OCI-M2 (cell line): Measurements from ENCODE around the gene TDRD5.

Experiments
- DNase-seq: peaks from one replicate; lab custom pipeline; 2025; ENCODE audit not compliant: unreplicated experiment; lab: John Stamatoyannopoulos, UW

TDRD5 gene

GRCh38 chr1:179591592-179592580, at the start of gene TDRD5:
Gene TDRD5, plus strand, starts transcription at chr1:179591832. Its CDS starts 784 bp downstream, at chr1:179592616.
- DNase-seq = no peak

- DNase-seq = no peak
These were observed 46.3 kb upstream of the TDRD5 start for GRCh38 chr1:179545321-179545720.

- no peak for DNase-seq
These were observed 44.6 kb upstream of the TDRD5 start for GRCh38 chr1:179547021-179547535.

DNA sequence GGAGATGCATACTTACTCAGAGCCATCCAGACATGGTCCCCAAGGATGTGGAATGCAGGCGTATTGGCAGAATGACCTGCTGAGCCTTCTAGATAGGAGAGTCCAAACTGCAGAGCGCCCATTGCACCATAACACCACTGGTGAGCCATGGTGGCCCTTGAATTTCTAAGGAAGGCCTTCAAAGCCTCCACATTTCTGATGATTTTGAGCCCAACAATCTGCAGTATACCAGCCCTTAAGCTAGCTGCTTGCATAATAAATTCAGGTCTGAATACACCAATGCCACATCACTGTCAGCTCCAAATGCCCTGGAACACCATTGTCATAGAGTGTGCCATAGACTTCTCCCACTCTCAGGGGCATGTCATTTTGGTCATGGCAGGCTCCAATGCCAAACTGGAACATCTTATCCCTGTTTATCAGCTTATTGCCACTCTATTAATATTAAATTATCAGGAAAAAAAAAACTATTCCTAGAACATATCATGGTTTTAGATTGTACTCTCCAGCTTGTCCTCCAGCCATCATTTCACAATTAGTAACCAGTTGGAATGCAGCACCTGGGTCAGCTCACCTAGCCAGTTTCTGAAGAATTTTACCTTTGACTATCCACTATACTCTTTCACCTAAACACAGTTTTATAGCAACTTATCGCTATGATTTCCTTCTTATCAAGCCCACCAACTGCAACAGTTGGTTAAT, 42.8 kb upstream of the TDRD5 start:
- DNase-seq = no peak

- DNase-seq = no peak
These were observed 42.3 kb upstream of the TDRD5 start for GRCh38 chr1:179549368-179549700.

- no peak for DNase-seq
These were observed 40.6 kb upstream of the TDRD5 start for GRCh38 chr1:179550746-179551682.

- DNase-seq = no peak
These were observed 37.2 kb upstream of the TDRD5 start for GRCh38 chr1:179554427-179554826.

GRCh38 chr1:179558078-179558477, 33.6 kb upstream of the TDRD5 start:
- DNase-seq = no peak

GRCh38 chr1:179575497-179576314, 15.9 kb upstream of the TDRD5 start, which contains the start of gene NPHS2:
Gene NPHS2, minus strand, starts transcription at chr1:179575948. Its CDS starts 84 bp downstream, at chr1:179575864.
- no peak for DNase-seq

DNA sequence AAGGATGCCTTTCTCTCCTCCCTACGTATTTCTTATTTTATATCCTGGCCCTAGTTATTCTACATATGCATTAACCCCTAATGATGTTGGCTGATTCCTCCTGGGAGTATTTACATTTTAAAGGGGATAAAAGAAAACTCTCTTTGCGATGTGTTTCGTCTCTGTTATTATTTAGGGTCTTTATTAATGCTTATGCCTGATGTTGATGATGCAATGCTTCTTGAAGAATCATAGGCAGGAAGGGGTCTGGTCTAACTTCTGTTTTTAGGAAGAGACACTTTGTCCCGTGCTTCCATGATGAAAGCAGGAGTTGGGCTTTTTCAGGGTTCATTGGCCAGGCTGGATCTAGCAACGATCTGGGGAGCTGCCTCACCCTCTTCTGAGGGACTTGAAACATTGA, 15.1 kb upstream of the TDRD5 start:
- no peak for DNase-seq

DNA sequence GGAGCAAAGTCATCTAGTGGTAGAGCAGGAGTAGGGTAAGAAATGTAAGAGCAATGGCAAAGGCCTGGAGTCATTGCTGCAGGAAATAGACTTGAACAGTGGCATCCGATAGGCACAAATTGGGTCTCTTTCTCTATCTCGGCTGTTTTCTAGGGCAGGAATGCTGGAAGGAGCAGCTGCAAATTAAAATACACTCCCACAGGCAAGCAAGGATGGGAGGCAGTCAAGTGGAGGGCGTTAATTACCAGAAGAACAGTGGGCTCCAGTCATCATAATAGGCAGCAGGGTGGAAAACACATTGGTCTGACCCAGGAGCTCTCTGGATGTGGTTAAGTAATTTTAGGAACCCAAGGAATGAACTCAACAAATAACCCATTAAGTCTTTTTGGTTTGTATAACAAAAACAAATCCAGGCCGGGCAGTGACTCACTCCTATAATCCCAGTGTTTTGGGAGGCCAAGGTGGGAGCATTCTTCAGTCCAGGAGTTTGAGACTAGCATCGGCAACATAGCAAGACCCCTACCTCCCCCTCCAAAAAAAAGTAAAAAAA, 7.8 kb upstream of the TDRD5 start:
- DNase-seq = no peak

DNA sequence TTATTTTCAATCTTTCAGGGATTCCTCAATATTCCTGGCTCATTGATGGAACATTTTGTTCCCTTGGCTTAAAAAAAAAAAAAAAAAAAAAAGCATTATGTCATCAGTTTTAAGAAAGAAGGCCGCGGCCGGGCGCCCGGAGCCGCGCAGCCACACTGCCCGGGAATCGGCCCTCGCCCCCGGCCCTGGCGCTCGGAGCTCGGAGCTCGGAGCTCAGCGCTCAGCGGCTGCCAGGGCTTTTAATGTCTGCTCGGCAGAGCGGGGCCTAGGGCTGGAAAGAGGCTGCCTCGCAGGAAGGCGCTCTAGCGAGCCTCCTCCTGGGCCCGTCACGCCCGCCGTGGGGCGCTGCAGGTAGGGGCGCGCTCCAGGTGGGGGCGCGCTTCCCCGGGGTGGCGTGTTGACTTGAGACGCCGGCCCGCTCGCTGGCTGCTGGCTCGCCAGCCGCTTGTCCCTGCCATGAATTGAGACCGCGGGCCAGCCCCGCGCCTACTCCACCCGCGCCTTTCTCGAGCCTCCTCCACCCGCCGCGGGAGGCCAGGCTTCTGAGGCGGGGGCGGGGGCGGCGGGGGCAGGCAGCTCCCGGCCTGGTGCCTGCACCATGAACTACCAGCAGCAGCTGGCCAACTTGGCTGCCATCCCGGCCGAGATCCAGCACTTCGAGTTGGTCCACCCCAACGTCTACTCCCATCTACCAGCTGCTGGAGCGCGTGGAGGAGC, 5.4 kb upstream of the TDRD5 start:
- no peak for DNase-seq

DNA sequence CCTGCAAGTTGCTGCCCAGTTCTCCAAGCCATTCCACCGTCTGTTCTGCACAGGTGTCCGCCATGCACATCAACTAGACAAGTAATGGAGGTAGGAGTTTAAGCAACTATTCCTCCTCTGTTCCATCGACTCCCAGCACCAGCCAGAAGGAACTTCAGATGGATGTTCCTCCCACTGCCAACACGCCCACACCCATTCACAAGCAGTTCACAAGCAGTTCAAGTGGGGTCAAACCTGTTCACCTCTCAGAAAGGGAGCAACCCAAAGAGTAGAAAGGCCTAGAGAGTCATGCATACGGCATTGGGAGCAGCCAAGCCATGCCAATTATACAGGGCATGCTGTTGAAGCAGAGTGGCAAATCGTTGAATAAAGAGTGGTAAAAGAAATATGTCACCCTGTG, 4.3 kb upstream of the TDRD5 start:
- DNase-seq = no peak

DNA sequence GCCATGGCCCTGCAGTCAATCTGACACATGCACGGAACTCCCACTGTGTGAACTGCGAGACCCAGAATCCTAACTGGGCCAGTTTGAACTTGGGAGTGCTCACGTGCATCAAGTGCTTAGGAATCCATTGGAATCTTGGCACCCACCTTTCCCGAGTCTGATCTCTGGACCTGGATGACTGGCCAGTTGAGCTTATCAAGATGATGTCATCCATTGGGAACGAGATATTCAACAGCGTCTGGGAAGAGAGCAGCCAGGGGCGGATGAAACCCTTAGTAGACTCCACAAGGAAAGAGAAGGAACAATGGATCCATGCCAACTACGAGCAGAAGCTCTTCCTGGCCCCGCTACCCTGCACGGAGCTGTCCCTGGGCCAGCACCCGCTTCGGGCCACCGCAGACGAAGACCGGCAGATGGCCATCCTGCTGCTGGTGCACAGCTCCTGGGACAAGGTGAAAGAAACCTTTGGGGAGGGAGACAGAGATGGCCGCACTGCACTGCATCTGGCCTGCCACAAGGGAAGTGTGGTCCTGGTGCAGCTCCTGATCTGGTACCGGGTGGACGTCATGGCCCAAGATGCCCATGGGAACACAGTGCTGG, 3.1 kb upstream of the TDRD5 start:
- no peak for DNase-seq

- DNase-seq = no peak
These were observed 2.1 kb upstream of the TDRD5 start for GRCh38 chr1:179589509-179589908.

GRCh38 chr1:179590671-179591070, 961 bp upstream of the TDRD5 start:
- DNase-seq = no peak

GRCh38 chr1:179591253-179591591, 410 bp upstream of the TDRD5 start:
- no peak for DNase-seq

GRCh38 chr1:179598631-179599030, 7.0 kb downstream of the TDRD5 start:
- no peak for DNase-seq
